Stimulated activated naive CD8-positive, alpha-beta T cell treated with anti-CD3 and anti-CD28 coated beads, Interleukin-15, amount 100 ng/mL, for 72 hours (primary cell): ENCODE measurements around the gene SHLD2.
A peak's percentile ranks its signal among the peaks of the same experiment; 100 is the strongest.
"Not testable (repeated sequence)": the region's sequence is repeated elsewhere in the genome, so short reads cannot be mapped to it uniquely, and the experiment has no call there.

Experiments used
- ATAC-seq: fragments of 150-1000 bp; cut with Tn5 transposase; 2 replicates; pipeline ENCODE4 v1.10.0; 2021; ENCODE audit warnings: mild to moderate bottlenecking, moderate library complexity
- DNase-seq, 2 donors: peaks; one replicate each; pipeline ENCODE4 v3.0.0; 2021 to 2022
- H3K27ac Mint-ChIP-seq, 2 donors: one replicate each; pipeline ENCODE4 v1.8.0; 2022; ENCODE audit warnings: mild to moderate bottlenecking in 2 of 2, mixed read lengths in 2 of 2, moderate library complexity in 2 of 2
- H3K27me3 Mint-ChIP-seq: one replicate; pipeline ENCODE4 v1.8.0; 2022; ENCODE audit warnings: mixed read lengths
- H3K4me1 Mint-ChIP-seq: one replicate; pipeline ENCODE4 v1.8.0; 2022; ENCODE audit warnings: mild to moderate bottlenecking, mixed read lengths
- H3K4me3 Mint-ChIP-seq, 2 donors: one replicate each; pipeline ENCODE4 v1.8.0; 2022; ENCODE audit warnings: mild to moderate bottlenecking in 2 of 2, mixed read lengths in 2 of 2, moderate library complexity in 1 of 2
- H3K9me3 Mint-ChIP-seq, 2 donors: one replicate each; pipeline ENCODE4 v1.8.0; 2022; ENCODE audit warnings: mixed read lengths in 2 of 2

Gene SHLD2

GRCh38 chr10:87104727-87105126 is 9.7 kb downstream of the SHLD2 start:
- peaks cover 12% of the 10 kb centered on the region for H3K4me1 Mint-ChIP-seq

GRCh38 chr10:87105446-87106124 is 10.6 kb downstream of the SHLD2 start:
- Mint-ChIP-seq H3K27me3 (no peaks in the 10 kb centered on the region), H3K27ac (no peak overlapping the region), H3K4me3 (no peak overlapping the region), H3K9me3 (no peaks in the 10 kb centered on the region), H3K4me1 (peaks cover 12% of the 10 kb centered on the region)
- DNase-seq = no peak
- ATAC-seq = no peak

More at GRCh38 chr10:87104727-87105126, 9.7 kb downstream of the SHLD2 start:
- not testable (repeated sequence) for DNase-seq, ATAC-seq, H3K4me3 Mint-ChIP-seq, H3K9me3 Mint-ChIP-seq, H3K27me3 Mint-ChIP-seq, H3K27ac Mint-ChIP-seq

DNA sequence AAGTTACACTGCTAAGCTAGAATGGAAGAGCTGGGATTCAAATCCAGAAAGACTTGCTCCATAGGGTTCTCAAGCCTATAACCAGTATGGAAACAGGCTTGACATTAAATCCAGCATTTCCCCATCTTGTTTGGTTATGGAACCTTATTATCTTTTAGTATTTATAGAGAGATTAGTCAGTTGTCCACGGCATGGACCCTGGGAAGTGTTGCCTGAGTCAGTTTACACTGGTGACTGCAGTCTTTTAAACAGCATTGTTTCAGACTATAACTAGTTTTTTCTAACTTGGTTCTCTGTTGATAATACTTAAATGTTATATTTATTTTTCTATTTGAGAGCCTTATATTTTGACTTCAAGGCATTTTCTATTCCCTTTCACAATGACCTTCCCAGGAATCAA is 23.1 kb downstream of the SHLD2 start:
- H3K27ac Mint-ChIP-seq, H3K4me1 Mint-ChIP-seq, H3K4me3 Mint-ChIP-seq, DNase-seq, ATAC-seq, H3K27me3 Mint-ChIP-seq, H3K9me3 Mint-ChIP-seq: not testable (repeated sequence)

DNA sequence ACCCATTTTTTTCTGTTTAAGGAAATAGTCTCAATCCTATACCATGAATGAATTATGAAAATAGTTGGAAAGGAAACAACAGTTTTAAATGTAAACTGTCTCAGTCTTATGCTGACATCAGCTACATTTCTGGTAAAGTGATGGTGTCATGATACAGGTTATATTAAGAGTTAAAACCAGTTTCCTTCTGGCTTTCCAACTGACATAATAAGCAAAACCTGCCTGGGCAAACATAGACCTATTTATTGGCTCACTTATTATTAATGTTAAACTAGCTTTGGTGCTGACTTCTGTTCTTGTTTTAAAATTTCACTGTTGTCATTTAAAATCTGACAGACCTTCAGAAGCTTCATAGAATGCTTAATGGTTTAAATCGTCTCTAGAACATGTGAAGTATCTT is 24.0 kb downstream of the SHLD2 start:
- not testable (repeated sequence) for H3K9me3 Mint-ChIP-seq, H3K27ac Mint-ChIP-seq, DNase-seq, H3K27me3 Mint-ChIP-seq, H3K4me3 Mint-ChIP-seq, ATAC-seq, H3K4me1 Mint-ChIP-seq

GRCh38 chr10:87123351-87123750 is 28.3 kb downstream of the SHLD2 start:
- DNase-seq, H3K4me1 Mint-ChIP-seq, H3K27me3 Mint-ChIP-seq, ATAC-seq, H3K27ac Mint-ChIP-seq, H3K9me3 Mint-ChIP-seq, H3K4me3 Mint-ChIP-seq: not testable (repeated sequence)

DNA sequence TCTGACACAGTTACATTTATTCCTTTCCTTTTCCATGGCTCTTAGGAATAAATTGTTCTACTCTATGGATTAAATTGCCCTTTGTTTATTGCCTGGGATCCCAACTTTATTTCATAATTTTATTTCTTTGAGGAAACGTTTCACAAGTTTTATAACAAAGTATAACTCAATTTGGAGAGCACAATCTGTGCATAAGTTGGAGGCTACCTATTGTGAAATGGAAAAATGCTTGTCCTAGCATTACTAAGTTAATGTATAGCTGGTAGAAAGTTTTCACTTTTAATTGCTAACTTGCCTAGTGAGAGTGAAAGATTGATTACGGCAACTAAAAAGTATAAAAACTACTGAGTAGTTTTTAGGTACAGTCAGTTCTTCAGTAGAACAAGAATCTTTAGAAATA is 32.0 kb downstream of the SHLD2 start:
- H3K9me3 Mint-ChIP-seq, H3K4me1 Mint-ChIP-seq, H3K27ac Mint-ChIP-seq, ATAC-seq, H3K4me3 Mint-ChIP-seq, H3K27me3 Mint-ChIP-seq, DNase-seq: not testable (repeated sequence)

DNA sequence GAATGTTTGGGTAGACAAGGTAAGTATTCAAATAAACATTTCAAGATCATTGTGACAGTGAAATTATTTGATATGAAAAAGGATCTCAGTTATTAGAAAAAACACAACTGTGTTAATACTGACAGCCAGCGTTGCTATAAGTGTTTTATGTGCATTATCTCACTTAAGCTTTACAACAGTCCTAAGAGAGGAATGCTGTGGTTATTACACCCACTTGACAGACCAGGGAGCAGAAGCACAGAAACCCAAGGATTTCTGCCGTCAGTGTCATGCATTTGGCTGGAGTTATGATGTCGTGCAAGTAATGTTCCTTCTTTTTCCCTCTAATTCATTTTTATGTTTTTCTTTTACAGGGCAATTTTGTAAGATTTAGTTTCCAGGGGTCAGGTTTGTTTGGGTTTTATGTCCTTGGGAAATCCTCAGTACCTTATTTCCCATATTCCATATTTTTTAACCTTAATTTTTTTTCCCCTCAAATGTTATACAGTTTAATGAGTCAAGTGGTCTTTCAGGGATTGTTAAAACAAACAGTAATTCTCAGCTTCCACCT is 32.7 kb downstream of the SHLD2 start:
- H3K4me3 Mint-ChIP-seq, H3K27me3 Mint-ChIP-seq, DNase-seq, H3K9me3 Mint-ChIP-seq, ATAC-seq, H3K4me1 Mint-ChIP-seq, H3K27ac Mint-ChIP-seq: not testable (repeated sequence)

GRCh38 chr10:87132176-87132575 is 37.2 kb downstream of the SHLD2 start:
- not testable (repeated sequence) for H3K4me1 Mint-ChIP-seq, H3K9me3 Mint-ChIP-seq, H3K4me3 Mint-ChIP-seq, H3K27me3 Mint-ChIP-seq, H3K27ac Mint-ChIP-seq, ATAC-seq, DNase-seq

GRCh38 chr10:87133936-87134335 is 38.9 kb downstream of the SHLD2 start:
- not testable (repeated sequence) for H3K27ac Mint-ChIP-seq, DNase-seq, ATAC-seq, H3K4me1 Mint-ChIP-seq, H3K27me3 Mint-ChIP-seq, H3K4me3 Mint-ChIP-seq
- H3K9me3 Mint-ChIP-seq = peaks cover 6 to 14% of the 10 kb centered on the region in 2 donors

- DNase-seq = not testable (repeated sequence)
These were observed 39.4 kb downstream of the SHLD2 start for GRCh38 chr10:87134440-87134839.

GRCh38 chr10:87137478-87137877 is 42.5 kb downstream of the SHLD2 start:
- Mint-ChIP-seq H3K27ac (peak overlapping the region in 1 of 2 donors; percentile 59), H3K9me3 (peaks cover 6 to 14% of the 10 kb centered on the region in 2 donors)
- not testable (repeated sequence) for H3K27me3 Mint-ChIP-seq, ATAC-seq, DNase-seq, H3K4me1 Mint-ChIP-seq, H3K4me3 Mint-ChIP-seq

More at GRCh38 chr10:87134440-87134839, 39.4 kb downstream of the SHLD2 start:
- peaks cover 6 to 14% of the 10 kb centered on the region in 2 donors for H3K9me3 Mint-ChIP-seq
- not testable (repeated sequence) for H3K4me1 Mint-ChIP-seq, ATAC-seq, H3K27ac Mint-ChIP-seq, H3K4me3 Mint-ChIP-seq, H3K27me3 Mint-ChIP-seq

GRCh38 chr10:87142230-87143108 is 47.5 kb downstream of the SHLD2 start:
- H3K27me3 Mint-ChIP-seq, H3K4me3 Mint-ChIP-seq, H3K27ac Mint-ChIP-seq, ATAC-seq, H3K4me1 Mint-ChIP-seq, H3K9me3 Mint-ChIP-seq, DNase-seq: not testable (repeated sequence)

DNA sequence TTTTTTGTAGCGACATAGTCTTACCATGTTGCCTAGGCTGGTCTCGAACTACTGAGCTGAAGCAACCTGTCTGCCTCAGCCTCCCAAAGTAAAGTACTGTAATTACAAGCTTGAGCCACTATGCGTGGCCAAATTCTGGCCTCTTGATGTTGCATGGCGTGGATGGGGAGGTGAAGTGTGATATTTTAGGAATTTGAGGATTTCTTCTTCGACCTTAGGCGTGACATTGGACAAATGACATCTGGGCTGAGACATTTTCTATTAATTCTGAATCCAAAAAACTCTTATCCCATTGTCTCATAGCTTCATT is 48.1 kb downstream of the SHLD2 start:
- H3K4me1 Mint-ChIP-seq, H3K27ac Mint-ChIP-seq, DNase-seq, H3K4me3 Mint-ChIP-seq, ATAC-seq, H3K9me3 Mint-ChIP-seq, H3K27me3 Mint-ChIP-seq: not testable (repeated sequence)

DNA sequence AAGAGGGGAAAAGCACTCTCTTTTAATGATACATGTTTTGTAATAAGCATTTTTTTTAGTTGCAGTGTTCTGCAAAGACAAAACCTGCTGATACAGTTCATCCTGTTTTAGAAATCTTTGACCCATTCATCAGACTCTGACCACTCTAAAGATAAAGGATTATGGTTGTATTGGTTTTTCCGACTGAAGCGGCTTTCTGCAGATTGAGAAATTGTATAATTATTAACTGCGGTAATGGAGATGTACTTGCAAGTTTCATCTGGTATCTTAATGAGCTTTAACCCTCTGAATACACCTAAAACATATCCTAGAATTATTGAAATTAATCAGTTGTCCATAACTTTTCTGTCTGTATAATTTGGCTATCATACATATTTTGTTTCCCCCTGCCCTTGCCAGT is 50.6 kb downstream of the SHLD2 start:
- not testable (repeated sequence) for H3K4me1 Mint-ChIP-seq, H3K9me3 Mint-ChIP-seq, DNase-seq, H3K27ac Mint-ChIP-seq, H3K27me3 Mint-ChIP-seq, H3K4me3 Mint-ChIP-seq, ATAC-seq

DNA sequence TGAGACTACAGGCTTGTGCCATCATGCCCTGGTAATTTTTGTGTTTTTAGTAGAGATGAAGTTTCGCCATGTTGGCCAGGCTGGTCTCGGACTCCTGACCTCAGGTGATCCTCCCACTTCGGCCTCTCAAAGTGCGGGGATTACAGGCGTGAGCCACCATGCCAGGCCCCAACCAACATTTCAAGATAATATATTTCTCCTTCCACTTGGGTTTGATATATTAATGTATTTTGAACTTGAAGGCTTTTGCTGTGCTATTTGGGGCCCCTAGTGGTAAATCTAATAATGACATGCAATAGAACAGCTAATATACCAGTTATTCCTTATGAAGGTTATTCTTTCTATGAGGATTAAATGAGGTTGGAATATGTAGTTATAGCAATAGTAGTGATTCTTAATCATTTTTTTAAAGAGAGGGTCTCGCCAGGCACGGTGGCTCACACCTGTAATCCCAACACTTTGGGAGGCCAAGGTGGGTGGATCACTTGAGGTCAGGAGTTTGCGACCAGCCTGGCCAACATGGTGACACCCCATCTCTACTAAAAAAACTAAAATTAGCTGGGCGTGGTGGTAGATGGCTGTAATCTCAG is 54.1 kb downstream of the SHLD2 start:
- not testable (repeated sequence) for H3K4me1 Mint-ChIP-seq, ATAC-seq, H3K27ac Mint-ChIP-seq, DNase-seq, H3K9me3 Mint-ChIP-seq, H3K27me3 Mint-ChIP-seq, H3K4me3 Mint-ChIP-seq

- H3K4me1 Mint-ChIP-seq, DNase-seq, H3K27ac Mint-ChIP-seq, ATAC-seq, H3K9me3 Mint-ChIP-seq, H3K27me3 Mint-ChIP-seq, H3K4me3 Mint-ChIP-seq: not testable (repeated sequence)
These were observed 56.5 kb downstream of the SHLD2 start for GRCh38 chr10:87151516-87151915.
